ENCODE data around the gene BTBD6. TPM values are rescaled to one million over a fixed set of nuclear protein-coding genes. Genes with fewer than 3 reads are reported as not detected.

BTBD6 gene
- total RNA-seq, 1 experiment from 2014 or later = 30.1 TPM

GRCh38 chr14:105203701-105204100, 44.6 kb upstream of the BTBD6 start:
- Mint-ChIP-seq H3K4me1 (ENCODE audit: low read depth, unreplicated experiment) (peaks cover 14% of the 10 kb centered on the region), H3K36me3 (ENCODE audit: insufficient read depth, unreplicated experiment) (peaks cover 9% of the 10 kb centered on the region), H3K27me3 (ENCODE audit: unreplicated experiment) (peaks cover 21% of the 10 kb centered on the region), H3K9me3 (ENCODE audit: low read depth, unreplicated experiment) (no peaks in the 10 kb centered on the region), H3K4me3 (ENCODE audit: low read depth, unreplicated experiment) (no peak overlapping the region), H3K27ac (ENCODE audit: unreplicated experiment) (no peak overlapping the region)
- TF ChIP-seq, protein P1, sequence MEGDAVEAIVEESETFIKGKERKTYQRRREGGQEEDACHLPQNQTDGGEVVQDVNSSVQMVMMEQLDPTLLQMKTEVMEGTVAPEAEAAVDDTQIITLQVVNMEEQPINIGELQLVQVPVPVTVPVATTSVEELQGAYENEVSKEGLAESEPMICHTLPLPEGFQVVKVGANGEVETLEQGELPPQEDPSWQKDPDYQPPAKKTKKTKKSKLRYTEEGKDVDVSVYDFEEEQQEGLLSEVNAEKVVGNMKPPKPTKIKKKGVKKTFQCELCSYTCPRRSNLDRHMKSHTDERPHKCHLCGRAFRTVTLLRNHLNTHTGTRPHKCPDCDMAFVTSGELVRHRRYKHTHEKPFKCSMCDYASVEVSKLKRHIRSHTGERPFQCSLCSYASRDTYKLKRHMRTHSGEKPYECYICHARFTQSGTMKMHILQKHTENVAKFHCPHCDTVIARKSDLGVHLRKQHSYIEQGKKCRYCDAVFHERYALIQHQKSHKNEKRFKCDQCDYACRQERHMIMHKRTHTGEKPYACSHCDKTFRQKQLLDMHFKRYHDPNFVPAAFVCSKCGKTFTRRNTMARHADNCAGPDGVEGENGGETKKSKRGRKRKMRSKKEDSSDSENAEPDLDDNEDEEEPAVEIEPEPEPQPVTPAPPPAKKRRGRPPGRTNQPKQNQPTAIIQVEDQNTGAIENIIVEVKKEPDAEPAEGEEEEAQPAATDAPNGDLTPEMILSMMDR (IDR thresholded peaks at IDR 0.05; ENCODE audit: unreplicated experiment) = no peak
- BruUV-seq (replicated peaks) = no TSS peak
- DNase-seq = no peak
- CTCF ChIA-PET = interaction anchor here (0.6 to 1.0 kb wide), 3 partner anchors 22 to 148 kb away, joined by 3 to 4 read pairs (median 3); no protein-coding TSS in a partner anchor
- intact Hi-C loops (cut with micrococcal nuclease; ENCODE audit: unreplicated experiment) = loop anchor here (1.0 kb wide), 1 partner anchor 149 kb away; no protein-coding TSS in a partner anchor

DNA sequence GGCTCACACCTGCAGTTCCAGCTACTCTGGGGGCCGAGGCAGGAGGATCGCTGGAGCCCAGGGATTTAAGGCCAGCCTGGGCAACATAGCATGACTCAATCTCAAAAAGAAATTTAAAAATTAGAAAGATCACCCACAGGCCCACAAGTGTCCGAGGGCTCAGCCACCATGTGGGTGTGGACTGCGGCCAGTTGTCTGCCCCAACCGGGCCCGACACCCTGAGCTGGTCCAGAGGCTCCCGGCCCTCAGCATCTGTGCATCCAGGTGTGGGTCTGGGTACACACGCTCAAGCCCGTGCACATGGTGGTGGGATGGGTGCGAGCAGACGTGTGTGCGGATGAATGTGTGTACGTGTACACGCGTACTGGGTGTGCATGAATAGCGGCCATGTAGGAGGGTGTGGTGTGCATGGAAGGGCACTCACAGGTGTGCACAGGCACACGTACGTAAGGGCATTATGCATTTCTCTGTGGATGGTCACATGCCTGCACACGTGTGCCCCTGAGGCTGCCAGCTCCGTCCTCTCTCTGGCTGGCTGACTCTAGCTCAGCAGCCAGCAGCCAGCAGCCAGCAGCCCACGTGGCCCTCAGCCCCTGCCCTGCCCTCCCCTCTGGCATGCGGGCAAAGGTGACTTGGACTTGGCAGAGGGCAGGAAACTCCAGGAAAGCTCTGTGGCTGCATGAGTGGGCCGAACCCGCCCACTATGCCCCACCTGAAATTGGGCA, 44.0 kb upstream of the BTBD6 start:
- TF ChIP-seq, protein P1 (IDR thresholded peaks at IDR 0.05; ENCODE audit: unreplicated experiment) = no peak
- DNase-seq = no peak

DNA sequence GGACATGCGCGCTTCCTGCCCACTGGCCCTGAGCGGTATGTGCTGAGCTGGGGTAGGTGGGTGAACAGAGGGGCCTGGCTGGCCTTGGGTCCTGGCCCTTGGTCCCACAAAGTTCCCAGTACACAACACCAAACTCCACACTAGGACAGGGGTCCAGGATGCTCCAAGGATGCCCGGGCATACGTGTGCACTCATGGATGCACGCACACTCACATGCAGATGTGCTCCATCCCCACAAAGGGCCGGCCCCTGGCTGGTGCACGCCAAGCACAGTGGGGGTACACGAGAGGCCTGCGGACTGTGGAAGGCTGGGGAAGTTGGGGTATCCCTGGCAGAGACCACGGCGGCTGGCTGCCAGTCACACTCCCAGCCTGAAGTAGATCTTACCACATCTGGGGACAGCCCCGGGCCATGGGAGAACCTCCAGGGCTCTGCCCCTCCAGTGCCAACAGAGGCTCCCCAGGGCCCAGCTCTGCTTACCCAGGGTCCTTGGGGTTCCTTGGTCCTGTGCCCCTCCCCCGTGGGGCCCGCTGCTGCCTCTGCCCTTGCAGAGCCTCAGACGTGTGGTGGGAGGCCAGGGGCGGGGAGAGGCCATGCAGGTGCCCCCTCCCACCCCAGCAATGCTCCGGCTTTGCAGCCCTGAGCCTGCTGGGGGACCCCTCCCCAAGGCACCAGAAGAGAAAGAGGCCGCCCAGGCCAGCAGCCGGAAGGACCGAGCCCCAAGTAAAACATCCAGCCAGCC, 43.2 kb upstream of the BTBD6 start:
- TF ChIP-seq, protein P1 (IDR thresholded peaks at IDR 0.05; ENCODE audit: unreplicated experiment) = no peak
- no peaks in the 10 kb centered on the region for H3K9me3 Mint-ChIP-seq (ENCODE audit: low read depth, unreplicated experiment)
- CTCF ChIA-PET = interaction anchor here (1.0 kb wide), 1 partner anchor 147 kb away, joined by 3 read pairs; no protein-coding TSS in a partner anchor
- BruUV-seq (replicated peaks) = no TSS peak
- peaks cover 9% of the 10 kb centered on the region for H3K36me3 Mint-ChIP-seq (ENCODE audit: insufficient read depth, unreplicated experiment)
- H3K4me3 Mint-ChIP-seq (ENCODE audit: low read depth, unreplicated experiment) = no peak overlapping the region
- intact Hi-C loops (cut with micrococcal nuclease; ENCODE audit: unreplicated experiment) = no loop called here
- no peak for DNase-seq
- peaks cover 7% of the 10 kb centered on the region for H3K4me1 Mint-ChIP-seq (ENCODE audit: low read depth, unreplicated experiment)
- H3K27ac Mint-ChIP-seq (ENCODE audit: unreplicated experiment) = no peak overlapping the region
- peaks cover 7% of the 10 kb centered on the region for H3K27me3 Mint-ChIP-seq (ENCODE audit: unreplicated experiment)

More for the DNA sequence above, 44.0 kb upstream of the BTBD6 start:
- intact Hi-C loops (cut with micrococcal nuclease; ENCODE audit: unreplicated experiment) = no loop called here
- BruUV-seq (replicated peaks) = no TSS peak
- H3K27me3 Mint-ChIP-seq (ENCODE audit: unreplicated experiment) = peaks cover 15% of the 10 kb centered on the region
- peaks cover 7% of the 10 kb centered on the region for H3K4me1 Mint-ChIP-seq (ENCODE audit: low read depth, unreplicated experiment)
- peaks cover 9% of the 10 kb centered on the region for H3K36me3 Mint-ChIP-seq (ENCODE audit: insufficient read depth, unreplicated experiment)
- H3K4me3 Mint-ChIP-seq (ENCODE audit: low read depth, unreplicated experiment) = no peak overlapping the region
- H3K27ac Mint-ChIP-seq (ENCODE audit: unreplicated experiment) = no peak overlapping the region
- no peaks in the 10 kb centered on the region for H3K9me3 Mint-ChIP-seq (ENCODE audit: low read depth, unreplicated experiment)
- CTCF ChIA-PET = interaction anchor here (1.0 kb wide), 1 partner anchor 148 kb away, joined by 3 read pairs; no protein-coding TSS in a partner anchor

- H3K4me1 Mint-ChIP-seq (ENCODE audit: low read depth, unreplicated experiment) = peaks cover 7% of the 10 kb centered on the region
- TF ChIP-seq, protein P1 (IDR thresholded peaks at IDR 0.05; ENCODE audit: unreplicated experiment) = no peak
- no peaks in the 10 kb centered on the region for H3K9me3 Mint-ChIP-seq (ENCODE audit: low read depth, unreplicated experiment)
- no peak overlapping the region for H3K27ac Mint-ChIP-seq (ENCODE audit: unreplicated experiment)
- intact Hi-C loops (cut with micrococcal nuclease; ENCODE audit: unreplicated experiment) = no loop called here
- no peak for DNase-seq
- no peak overlapping the region for H3K4me3 Mint-ChIP-seq (ENCODE audit: low read depth, unreplicated experiment)
- H3K36me3 Mint-ChIP-seq (ENCODE audit: insufficient read depth, unreplicated experiment) = peaks cover 9% of the 10 kb centered on the region
- CTCF ChIA-PET = interaction anchor here (0.5 kb wide), 1 partner anchor 230 kb away, joined by 3 read pairs; no protein-coding TSS in a partner anchor
- no TSS peak for BruUV-seq (replicated peaks)
- H3K27me3 Mint-ChIP-seq (ENCODE audit: unreplicated experiment) = peaks cover under 1% of the 10 kb centered on the region
Observed at GRCh38 chr14:105205673-105206208, 42.6 kb upstream of the BTBD6 start.
